BJ (cell line): ENCODE data around the gene MTA2. TPM values are rescaled to one million over a fixed set of nuclear protein-coding genes. Genes with fewer than 3 reads are reported as not detected.
A peak's percentile ranks its signal among the peaks of the same experiment; 100 is the strongest.
"Not testable (repeated sequence)": the region's sequence is repeated elsewhere in the genome, so short reads cannot be mapped to it uniquely, and the experiment has no call there.

Experiments used
- CTCF ChIA-PET: fragments of 350-600 bp; formaldehyde crosslinking; extraction: SDS; loops from one replicate; lab custom pipeline; 2021; ENCODE audit warnings: antibody characterized with exemption, inconsistent platforms; lab: Yijun Ruan, JAX
- POLR2A ChIA-PET: fragments of 300-600 bp; sonication (Branson Sonifier 250); formaldehyde crosslinking; extraction: SDS; loops from one replicate; lab custom pipeline; 2021; ENCODE audit warnings: antibody characterized with exemption; lab: Charles Lee
- DNase-seq: peaks from one replicate; pipeline ENCODE4 v3.0.0-alpha.2; 2011; ENCODE audit warnings: low read depth
- H3K27me3 ChIP-seq: 2 replicates; pipeline ENCODE4 v1.6.0; 2011; ENCODE audit warnings: low read length; ENCODE audit not compliant: control insufficient read depth, insufficient read depth
- H3K36me3 ChIP-seq: 2 replicates; pipeline ENCODE4 v1.5.1; 2011; ENCODE audit warnings: low read length; ENCODE audit not compliant: control insufficient read depth, insufficient read depth
- H3K4me3 ChIP-seq: 2 replicates; pipeline ENCODE4 v1.5.1; 2011; ENCODE audit warnings: low read depth, mild to moderate bottlenecking, control low read depth, low read length
- CTCF ChIP-seq: IDR thresholded peaks from 2 replicates; pipeline ENCODE4 v1.5.1; 2011; ENCODE audit warnings: low read depth, mild to moderate bottlenecking, control low read depth, inconsistent platforms, low read length, moderate library complexity; ENCODE audit not compliant: insufficient read depth
- polyA plus RNA-seq: library from polyadenylated mRNA; depleted of rRNA; stranded (reverse); fragments of >200 nt; gene quantifications from 2 replicates; pipeline ENCODE4 v1.2.3, GENCODE V29; 2011

The MTA2 gene
- polyA plus RNA-seq, 1 experiment = 16.4 TPM

- TF ChIP-seq CTCF = no peak
- Histone ChIP-seq H3K4me3 (peak overlapping the region; percentile 28), H3K36me3 (no peaks in the 10 kb centered on the region), H3K27me3 (no peaks in the 10 kb centered on the region)
- POLR2A ChIA-PET = interaction anchor here (0.5 to 2.0 kb wide), 9 partner anchors 8 to 1091 kb away, joined by 3 to 19 read pairs (median 4); no protein-coding TSS in a partner anchor
- CTCF ChIA-PET = interaction anchor here (1.2 to 5.3 kb wide), 8 partner anchors 8 to 157 kb away, joined by 3 to 35 read pairs (median 11); no protein-coding TSS in a partner anchor
- no peak for DNase-seq
Measured at GRCh38 chr11:62552485-62553079, 49.1 kb downstream of the MTA2 start.

- DNase-seq, POLR2A ChIA-PET, H3K27me3 ChIP-seq, H3K36me3 ChIP-seq, H3K4me3 ChIP-seq: not testable (repeated sequence)
- CTCF ChIA-PET = interaction anchor here (2.1 to 5.3 kb wide), 4 partner anchors 7 to 155 kb away, joined by 8 to 35 read pairs (median 24); no protein-coding TSS in a partner anchor
Measured at GRCh38 chr11:62550478-62550877, 51.2 kb downstream of the MTA2 start.

- ChIA-PET CTCF (interaction anchor here (0.6 to 2.3 kb wide), 4 partner anchors 42 to 154 kb away, joined by 3 to 12 read pairs (median 6); partner anchors contain the start of gene TUT1), POLR2A (no interaction called here)
- H3K4me3 ChIP-seq = no peak overlapping the region
- no peak for DNase-seq
- peaks cover 2% of the 10 kb centered on the region; the same call in 1 of the 2 replicates for H3K36me3 ChIP-seq
- TF ChIP-seq CTCF = no peak
- no peaks in the 10 kb centered on the region for H3K27me3 ChIP-seq
Measured at GRCh38 chr11:62548545-62549335, 52.9 kb downstream of the MTA2 start.

GRCh38 chr11:62547691-62548281, 53.9 kb downstream of the MTA2 start:
- no peak for TF ChIP-seq CTCF
- no peak for DNase-seq
- ChIA-PET POLR2A (interaction anchor here (1.0 to 1.2 kb wide), 2 partner anchors 8 to 123 kb away, joined by 3 to 5 read pairs; no protein-coding TSS in a partner anchor), CTCF (interaction anchor here (1.0 to 6.7 kb wide), 4 partner anchors 13 to 150 kb away, joined by 4 to 95 read pairs (median 9); no protein-coding TSS in a partner anchor)
- peaks cover 2% of the 10 kb centered on the region; the same call in 1 of the 2 replicates for H3K36me3 ChIP-seq
- H3K27me3 ChIP-seq = no peaks in the 10 kb centered on the region
- H3K4me3 ChIP-seq = peak overlapping the region; percentile 96

- no peak for TF ChIP-seq CTCF
- ChIA-PET CTCF (interaction anchor here (0.6 to 6.7 kb wide), 7 partner anchors 13 to 149 kb away, joined by 3 to 95 read pairs (median 3); partner anchors contain the start of gene TUT1), POLR2A (interaction anchor here (0.6 to 1.2 kb wide), 5 partner anchors 9 to 122 kb away, joined by 3 to 11 read pairs (median 5); no protein-coding TSS in a partner anchor)
- DNase-seq = no peak
- peaks cover 3% of the 10 kb centered on the region; the same call in 1 of the 2 replicates for H3K36me3 ChIP-seq
- H3K27me3 ChIP-seq = no peaks in the 10 kb centered on the region
- H3K4me3 ChIP-seq = peak overlapping the region; percentile 96
Measured at GRCh38 chr11:62546929-62547625, 54.6 kb downstream of the MTA2 start.
